Tibial artery (tissue), 4 donors: ENCODE measurements around the gene VSIG8.
A peak's percentile ranks its signal among the peaks of the same experiment; 100 is the strongest.

Source experiments
- DNase-seq, 2 donors: peaks; one replicate each; pipeline ENCODE4 v3.0.0-alpha.2; 2019
- H3K27ac ChIP-seq, 2 donors: fragments of 200-600 bp; sonication (generic) in 1 of 2; 1 replicate in 1 of 2; 2 replicates in 1 of 2; pipeline ENCODE4 v1.5.1; 2018 to 2019; ENCODE audit warnings: mild to moderate bottlenecking in 1 of 2
- H3K27me3 ChIP-seq, 2 donors: fragments of 200-600 bp; sonication (generic) in 1 of 2; one replicate each; pipeline versions ENCODE4 v1.5.1 to v1.6.0; 2016 to 2019
- H3K36me3 ChIP-seq, 3 donors: fragments of 200-600 bp; sonication (generic) in 2 of 3; one replicate each; pipeline ENCODE4 v1.5.1; 2016 to 2019; ENCODE audit warnings: mild to moderate bottlenecking in 2 of 3
- H3K4me1 ChIP-seq, 4 donors: fragments of 200-600 bp; sonication (generic) in 2 of 4; 1 replicate in 3 of 4; 2 replicates in 1 of 4; pipeline ENCODE4 v1.5.1; 2016 to 2019
- H3K4me3 ChIP-seq, 2 donors: fragments of 200-600 bp; sonication (generic) in 1 of 2; 1 replicate in 1 of 2; 2 replicates in 1 of 2; pipeline ENCODE4 v1.5.1; 2018 to 2019; ENCODE audit warnings: mild to moderate bottlenecking in 2 of 2
- H3K9me3 ChIP-seq, 3 donors: fragments of 200-600 bp; sonication (generic) in 1 of 3; one replicate each; pipeline ENCODE4 v1.5.1; 2016 to 2019
- CTCF ChIP-seq, 2 experiments: fragments of 200-600 bp in 1 of 2; fragments of 450-650 bp in 1 of 2; IDR thresholded peaks; one replicate each; pipeline ENCODE4 v1.5.1; 2017 to 2019; ENCODE audit warnings: antibody characterized with exemption in 2 of 2, mild to moderate bottlenecking in 1 of 2, moderate library complexity in 1 of 2
- intact Hi-C: fragments of 100-400 bp; cut with DNase I; formaldehyde crosslinking; loops from one replicate; pipeline ENCODE4 v1.15.0; 2023; ENCODE audit warnings: low total_unique reads

Gene VSIG8

GRCh38 chr1:159829273-159829634 lies 33.2 kb downstream of the VSIG8 start:
- Histone ChIP-seq H3K36me3 (peaks cover 0 to 5% (median 0%) of the 10 kb centered on the region in 3 donors), H3K4me3 (no peak overlapping the region), H3K27me3 (no peaks in the 10 kb centered on the region), H3K27ac (no peak overlapping the region), H3K4me1 (no peaks in the 10 kb centered on the region), H3K9me3 (no peaks in the 10 kb centered on the region)
- peak in 1 of 2 experiments; percentile 29 for TF ChIP-seq CTCF (IDR thresholded peaks at IDR 0.05)
- DNase-seq, result peak; percentile 51 to 75
- intact Hi-C loops, result no loop called here

GRCh38 chr1:159828581-159829272 lies 33.7 kb downstream of the VSIG8 start:
- no peak overlapping the region for H3K4me3 ChIP-seq
- H3K27me3 ChIP-seq, result peaks cover 0 to 3% of the 10 kb centered on the region in 2 donors
- no peaks in the 10 kb centered on the region for H3K36me3 ChIP-seq
- no peaks in the 10 kb centered on the region for H3K9me3 ChIP-seq
- no peak overlapping the region for H3K27ac ChIP-seq
- TF ChIP-seq CTCF (IDR thresholded peaks at IDR 0.05), result no peak
- intact Hi-C loops, result no loop called here
- no peaks in the 10 kb centered on the region for H3K4me1 ChIP-seq
- no peak for DNase-seq

GRCh38 chr1:159828176-159828575 lies 34.3 kb downstream of the VSIG8 start:
- H3K36me3 ChIP-seq, result no peaks in the 10 kb centered on the region
- H3K4me3 ChIP-seq, result no peak overlapping the region
- no peaks in the 10 kb centered on the region for H3K9me3 ChIP-seq
- intact Hi-C loops, result no loop called here
- no peaks in the 10 kb centered on the region for H3K4me1 ChIP-seq
- no peak for DNase-seq
- H3K27me3 ChIP-seq, result peaks cover 0 to 8% of the 10 kb centered on the region in 2 donors
- H3K27ac ChIP-seq, result no peak overlapping the region
- no peak for TF ChIP-seq CTCF (IDR thresholded peaks at IDR 0.05)

- intact Hi-C loops, result no loop called here
Measured at GRCh38 chr1:159827549-159827948, 34.9 kb downstream of the VSIG8 start.

GRCh38 chr1:159827102-159827490 lies 35.4 kb downstream of the VSIG8 start:
- intact Hi-C loops, result no loop called here
- no peak overlapping the region for H3K27ac ChIP-seq
- H3K9me3 ChIP-seq, result no peaks in the 10 kb centered on the region
- H3K27me3 ChIP-seq, result peaks cover 0 to 11% of the 10 kb centered on the region in 2 donors
- no peak for DNase-seq
- no peak overlapping the region for H3K4me3 ChIP-seq
- H3K4me1 ChIP-seq, result no peaks in the 10 kb centered on the region
- no peaks in the 10 kb centered on the region for H3K36me3 ChIP-seq
- no peak for TF ChIP-seq CTCF (IDR thresholded peaks at IDR 0.05)

More at GRCh38 chr1:159827549-159827948, 34.9 kb downstream of the VSIG8 start:
- Histone ChIP-seq H3K4me3 (no peak overlapping the region), H3K27me3 (peaks cover 0 to 11% of the 10 kb centered on the region in 2 donors), H3K27ac (no peak overlapping the region), H3K4me1 (no peaks in the 10 kb centered on the region), H3K36me3 (no peaks in the 10 kb centered on the region), H3K9me3 (no peaks in the 10 kb centered on the region)
- DNase-seq, result no peak
- TF ChIP-seq CTCF (IDR thresholded peaks at IDR 0.05), result no peak
